HEK293T (cell line): ENCODE measurements around the gene SWI5.

Experiments
- ARNT ChIP-seq: fragments of 450-650 bp; IDR thresholded peaks from 2 replicates; pipeline ENCODE4 v1.6.1; 2017; ENCODE audit warnings: mild to moderate bottlenecking
- BHLHE40 ChIP-seq: fragments of 450-650 bp; IDR thresholded peaks from 2 replicates; pipeline ENCODE4 v1.6.1; 2016; ENCODE audit warnings: mild to moderate bottlenecking, moderate library complexity, borderline replicate concordance
- CTBP1 ChIP-seq: fragments of 450-650 bp; IDR thresholded peaks from 2 replicates; pipeline ENCODE4 v1.6.1; 2016; ENCODE audit warnings: borderline replicate concordance
- ELF4 ChIP-seq: fragments of 450-650 bp; IDR thresholded peaks from 2 replicates; pipeline ENCODE4 v1.6.1; 2017; ENCODE audit warnings: antibody characterized with exemption
- FOXK2 ChIP-seq: fragments of 450-650 bp; IDR thresholded peaks from 2 replicates; pipeline ENCODE4 v1.6.1; 2016; ENCODE audit warnings: mild to moderate bottlenecking
- FOXM1 ChIP-seq: fragments of 450-650 bp; IDR thresholded peaks from 2 replicates; pipeline ENCODE4 v1.6.1; 2017; ENCODE audit warnings: mild to moderate bottlenecking, borderline replicate concordance
- HDGF ChIP-seq: fragments of 450-650 bp; IDR thresholded peaks from 2 replicates; pipeline ENCODE4 v1.6.1; 2017; ENCODE audit warnings: antibody characterized with exemption, borderline replicate concordance
- L3MBTL2 ChIP-seq: fragments of 450-650 bp; conservative IDR thresholded peaks from 2 replicates; pipeline ENCODE4 v1.6.1; 2016; ENCODE audit warnings: mild to moderate bottlenecking
- NFRKB ChIP-seq: fragments of 450-650 bp; IDR thresholded peaks from 2 replicates; pipeline ENCODE4 v1.6.1; 2016; ENCODE audit warnings: mild to moderate bottlenecking, moderate library complexity
- SP1 ChIP-seq: fragments of 450-650 bp; IDR thresholded peaks from 2 replicates; pipeline ENCODE4 v1.6.1; 2017
- TARDBP ChIP-seq: fragments of 450-650 bp; IDR thresholded peaks from 2 replicates; pipeline ENCODE4 v1.6.1; 2016
- ZNF384 ChIP-seq: fragments of 450-650 bp; IDR thresholded peaks from 2 replicates; pipeline ENCODE4 v1.6.1; 2016

GRCh38 chr9:128266868-128267590 lies 9.0 kb upstream of the SWI5 start:
- TF ChIP-seq FOXM1 (no peak), ELF4 (no peak), BHLHE40 (no peak), TARDBP (no peak), FOXK2 (no peak), ARNT (no peak), CTBP1 (no peak), SP1 (no peak), L3MBTL2 (no peak), NFRKB (no peak), HDGF (no peak), ZNF384 (no peak)
